HCT116 (cell line): Measurements from ENCODE around the gene PNPLA6. TPM values are rescaled to one million over a fixed set of nuclear protein-coding genes. Genes with fewer than 3 reads are reported as not detected.

Source experiments
- ATAC-seq: fragments of 200-7000 bp; cut with Tn5 transposase; 2 replicates; pipeline ENCODE4 v1.9.1; 2020; ENCODE audit warnings: mild to moderate bottlenecking, moderate library complexity
- BruUV-seq: library from RNA; stranded (reverse); fragments of 400-500 nt; replicated peaks from 2 replicates; lab custom pipeline; 2021; lab: Mats Ljungman, UMichigan
- CTCF ChIA-PET: fragments of 300-600 bp; sonication (Branson Sonifier 250); formaldehyde crosslinking; loops from one replicate; lab custom pipeline; 2021; ENCODE audit warnings: antibody characterized with exemption; lab: Charles Lee
- POLR2A ChIA-PET: fragments of 300-600, 350-600 bp; sonication (Branson Sonifier 250); formaldehyde crosslinking; loops from one replicate; lab custom pipeline; 2021; ENCODE audit warnings: antibody characterized with exemption; lab: Charles Lee
- RAD21 ChIA-PET, 2 experiments: fragments of 300-600 bp; sonication (Branson Sonifier 250); formaldehyde crosslinking; loops; one replicate each; lab custom pipeline; 2023; ENCODE audit warnings: low total read pairs in 2 of 2; ENCODE audit not compliant: uncharacterized antibody in 2 of 2, unreplicated experiment in 2 of 2, low non-redundant PET in 1 of 2; lab: Charles Lee
- DNase-seq: peaks from one replicate; pipeline ENCODE4 v3.0.0-alpha.2; 2010; ENCODE audit warnings: low read depth, low spot score
- H2AFZ ChIP-seq: fragments of 200-600 bp; shearing (Covaris generic), sonication (generic); 2 replicates; pipeline ENCODE4 v1.6.1; 2017; ENCODE audit warnings: low read depth, mixed run types, mixed read lengths, antibody characterized with exemption, low read length; ENCODE audit not compliant: poor library complexity, severe bottlenecking
- H3K27ac ChIP-seq: 2 replicates; pipeline ENCODE4 v1.5.1; 2012; ENCODE audit warnings: low read depth, low read length
- H3K27me3 ChIP-seq: fragments of 200-600 bp; sonication (generic); 2 replicates; pipeline ENCODE4 v1.6.1; 2016; ENCODE audit warnings: mixed run types, low read length, mixed read lengths; ENCODE audit not compliant: insufficient read depth
- H3K36me3 ChIP-seq, 2 experiments: fragments of 200-500 bp in 1 of 2; fragments of 200-600 bp in 1 of 2; sonication (Bioruptor generic) in 1 of 2; sonication (generic) in 1 of 2; 2 replicates each; pipeline versions ENCODE4 v1.5.1 to v1.6.1; 2014 to 2016; ENCODE audit warnings: low read length in 2 of 2, inconsistent platforms in 1 of 2, mixed read lengths in 1 of 2, mixed run types in 1 of 2; ENCODE audit not compliant: insufficient read depth in 2 of 2, control insufficient read depth in 1 of 2
- H3K4me1 ChIP-seq, 2 experiments: fragments of 200-600 bp in 1 of 2; sonication (generic) in 1 of 2; 2 replicates each; pipeline versions ENCODE4 v1.5.1 to v1.6.1; 2012 to 2017; ENCODE audit warnings: low read length in 2 of 2, inconsistent platforms in 1 of 2, mild to moderate bottlenecking in 1 of 2, mixed read lengths in 1 of 2, mixed run types in 1 of 2, moderate library complexity in 1 of 2; ENCODE audit not compliant: insufficient read depth in 2 of 2, control insufficient read depth in 1 of 2
- H3K4me2 ChIP-seq: fragments of 200-600 bp; sonication (generic); 2 replicates; pipeline ENCODE4 v1.6.1; 2017; ENCODE audit warnings: mixed run types, low read length, mixed read lengths
- H3K4me3 ChIP-seq, 2 experiments: fragments of 200-600 bp in 1 of 2; sonication (generic) in 1 of 2; replicated peaks in 1 of 2; 2 replicates each; pipeline ENCODE4 v1.5.1; 2011 to 2016; ENCODE audit warnings: low read length in 2 of 2, control low read depth in 1 of 2, low read depth in 1 of 2, mild to moderate bottlenecking in 1 of 2, mixed read lengths in 1 of 2, mixed run types in 1 of 2
- H3K79me2 ChIP-seq: fragments of 200-600 bp; sonication (generic); 2 replicates; pipeline ENCODE4 v1.6.1; 2017; ENCODE audit warnings: mild to moderate bottlenecking, mixed run types, low read length, moderate library complexity, mixed read lengths; ENCODE audit not compliant: insufficient read depth
- H3K9ac ChIP-seq: fragments of 200-600 bp; sonication (generic); 2 replicates; pipeline ENCODE4 v1.6.1; 2016; ENCODE audit warnings: low read length, mixed read lengths
- H3K9me2 ChIP-seq: fragments of 200-600 bp; sonication (generic), shearing (Covaris generic); 2 replicates; pipeline ENCODE4 v1.6.1; 2017; ENCODE audit warnings: mixed run types, mild to moderate bottlenecking, moderate library complexity; ENCODE audit not compliant: insufficient read depth
- H3K9me3 ChIP-seq, 2 experiments: fragments of 200-500 bp in 1 of 2; fragments of 200-600 bp in 1 of 2; sonication (Bioruptor generic) in 1 of 2; sonication (generic) in 1 of 2; 2 replicates each; pipeline ENCODE4 v1.6.1; 2014 to 2017; ENCODE audit warnings: low read length in 2 of 2, mixed read lengths in 2 of 2, inconsistent platforms in 1 of 2, low read depth in 1 of 2, mild to moderate bottlenecking in 1 of 2, mixed run types in 1 of 2, moderate library complexity in 1 of 2; ENCODE audit not compliant: control insufficient read depth in 1 of 2, insufficient read depth in 1 of 2
- H4K20me1 ChIP-seq: fragments of 200-600 bp; sonication (generic), shearing (Covaris generic); 2 replicates; pipeline ENCODE4 v1.6.1; 2017; ENCODE audit warnings: mixed run types, mild to moderate bottlenecking, moderate library complexity; ENCODE audit not compliant: insufficient read depth
- CEBPB ChIP-seq: IDR thresholded peaks from 2 replicates; pipeline ENCODE4 v1.6.1; 2012; ENCODE audit warnings: low read depth
- EGR1 ChIP-seq: IDR thresholded peaks from 2 replicates; pipeline ENCODE4 v1.6.1; 2012; ENCODE audit warnings: low read depth
- ELF1 ChIP-seq: IDR thresholded peaks from 2 replicates; pipeline ENCODE4 v1.6.1; 2012; ENCODE audit warnings: low read depth, borderline replicate concordance
- FOSL1 ChIP-seq: IDR thresholded peaks from 2 replicates; pipeline ENCODE4 v1.6.1; 2012; ENCODE audit warnings: low read depth
- POLR2A ChIP-seq: IDR thresholded peaks from 2 replicates; pipeline ENCODE4 v1.7.0; 2011; ENCODE audit warnings: borderline replicate concordance; ENCODE audit not compliant: insufficient read depth, insufficient read length; ENCODE audit errors: extremely low read depth
- POLR2AphosphoS5 ChIP-seq: IDR thresholded peaks from 2 replicates; pipeline ENCODE4 v1.6.1; 2011; ENCODE audit warnings: mild to moderate bottlenecking, low read depth, low read length, moderate library complexity
- RAD21 ChIP-seq: IDR thresholded peaks from 2 replicates; pipeline ENCODE4 v1.6.1; 2012; ENCODE audit warnings: low read depth, mild to moderate bottlenecking
- SIN3A ChIP-seq: IDR thresholded peaks from 2 replicates; pipeline ENCODE4 v1.6.1; 2012; ENCODE audit warnings: low read depth
- TCF7L2 ChIP-seq: IDR thresholded peaks from 2 replicates; pipeline ENCODE4 v1.7.0; 2011; ENCODE audit warnings: borderline replicate concordance, inconsistent platforms; ENCODE audit not compliant: insufficient read depth, insufficient read length; ENCODE audit errors: extremely low read depth
- YY1 ChIP-seq: IDR thresholded peaks from 2 replicates; pipeline ENCODE4 v1.6.1; 2011; ENCODE audit warnings: low read length, low read depth, moderate library complexity, mild to moderate bottlenecking; ENCODE audit not compliant: insufficient replicate concordance; ENCODE audit errors: extremely low read depth
- intact Hi-C: fragments of 100-400 bp; cut with micrococcal nuclease; formaldehyde crosslinking; loops from 2 replicates; pipeline ENCODE4 v1.10.0; 2022
- total RNA-seq: library from RNA; stranded (reverse); gene quantifications from one replicate; pipeline ENCODE4 v1.2.1, GENCODE V29; 2021; ENCODE audit not compliant: unreplicated experiment
- TF ChIP-seq, protein P1 (sequence below): IDR thresholded peaks from 2 replicates; pipeline ENCODE4 v1.6.1; 2011; ENCODE audit warnings: mild to moderate bottlenecking, low read length, moderate library complexity; ENCODE audit not compliant: insufficient replicate concordance; ENCODE audit errors: extremely low read depth
- TF ChIP-seq, protein P2 (sequence below): IDR thresholded peaks from 2 replicates; pipeline ENCODE4 v1.6.1; 2012

The PNPLA6 gene
- total RNA-seq, 1 experiment from 2014 or later: 159 TPM

DNA sequence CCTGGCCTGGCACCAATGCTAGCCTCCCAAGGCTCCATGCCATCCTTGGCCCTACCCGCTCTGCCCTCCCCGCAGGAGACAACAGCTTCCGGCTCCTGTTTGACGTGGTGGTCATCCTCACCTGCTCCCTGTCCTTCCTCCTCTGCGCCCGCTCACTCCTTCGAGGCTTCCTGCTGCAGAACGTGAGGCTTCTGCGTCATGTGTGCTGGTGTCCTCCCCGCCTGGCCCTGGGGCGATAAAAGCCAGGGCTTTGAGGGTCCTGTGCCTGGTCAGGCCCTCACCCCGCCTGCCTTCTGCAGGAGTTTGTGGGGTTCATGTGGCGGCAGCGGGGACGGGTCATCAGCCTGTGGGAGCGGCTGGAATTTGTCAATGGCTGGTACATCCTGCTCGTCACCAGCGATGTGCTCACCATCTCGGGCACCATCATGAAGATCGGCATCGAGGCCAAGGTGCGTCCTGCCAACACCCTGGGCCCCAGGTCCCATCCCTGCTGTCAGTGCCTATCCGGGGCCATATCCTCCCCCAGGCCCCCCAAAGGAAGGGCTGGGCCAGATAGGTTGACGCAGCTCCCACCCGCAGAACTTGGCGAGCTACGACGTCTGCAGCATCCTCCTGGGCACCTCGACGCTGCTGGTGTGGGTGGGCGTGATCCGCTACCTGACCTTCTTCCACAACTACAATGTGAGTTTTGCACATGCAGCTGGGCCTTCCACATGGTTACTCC is 6.8 kb upstream of the PNPLA6 start (continued):
- TF ChIP-seq, protein P1, sequence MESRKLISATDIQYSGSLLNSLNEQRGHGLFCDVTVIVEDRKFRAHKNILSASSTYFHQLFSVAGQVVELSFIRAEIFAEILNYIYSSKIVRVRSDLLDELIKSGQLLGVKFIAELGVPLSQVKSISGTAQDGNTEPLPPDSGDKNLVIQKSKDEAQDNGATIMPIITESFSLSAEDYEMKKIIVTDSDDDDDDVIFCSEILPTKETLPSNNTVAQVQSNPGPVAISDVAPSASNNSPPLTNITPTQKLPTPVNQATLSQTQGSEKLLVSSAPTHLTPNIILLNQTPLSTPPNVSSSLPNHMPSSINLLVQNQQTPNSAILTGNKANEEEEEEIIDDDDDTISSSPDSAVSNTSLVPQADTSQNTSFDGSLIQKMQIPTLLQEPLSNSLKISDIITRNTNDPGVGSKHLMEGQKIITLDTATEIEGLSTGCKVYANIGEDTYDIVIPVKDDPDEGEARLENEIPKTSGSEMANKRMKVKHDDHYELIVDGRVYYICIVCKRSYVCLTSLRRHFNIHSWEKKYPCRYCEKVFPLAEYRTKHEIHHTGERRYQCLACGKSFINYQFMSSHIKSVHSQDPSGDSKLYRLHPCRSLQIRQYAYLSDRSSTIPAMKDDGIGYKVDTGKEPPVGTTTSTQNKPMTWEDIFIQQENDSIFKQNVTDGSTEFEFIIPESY: no peak
- TF ChIP-seq ELF1: no peak
- TF ChIP-seq POLR2AphosphoS5: no peak
- TF ChIP-seq EGR1: no peak
- TF ChIP-seq, protein P2, sequence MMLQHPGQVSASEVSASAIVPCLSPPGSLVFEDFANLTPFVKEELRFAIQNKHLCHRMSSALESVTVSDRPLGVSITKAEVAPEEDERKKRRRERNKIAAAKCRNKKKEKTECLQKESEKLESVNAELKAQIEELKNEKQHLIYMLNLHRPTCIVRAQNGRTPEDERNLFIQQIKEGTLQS: no peak
- no peak for TF ChIP-seq RAD21
- no peak for TF ChIP-seq YY1
- no peak for TF ChIP-seq SIN3A
- no peak for TF ChIP-seq TCF7L2
- TF ChIP-seq FOSL1: no peak
- TF ChIP-seq POLR2A: no peak
- TF ChIP-seq CEBPB: no peak
- TF ChIP-seq, all 23 proteins: peak for 0

DNA sequence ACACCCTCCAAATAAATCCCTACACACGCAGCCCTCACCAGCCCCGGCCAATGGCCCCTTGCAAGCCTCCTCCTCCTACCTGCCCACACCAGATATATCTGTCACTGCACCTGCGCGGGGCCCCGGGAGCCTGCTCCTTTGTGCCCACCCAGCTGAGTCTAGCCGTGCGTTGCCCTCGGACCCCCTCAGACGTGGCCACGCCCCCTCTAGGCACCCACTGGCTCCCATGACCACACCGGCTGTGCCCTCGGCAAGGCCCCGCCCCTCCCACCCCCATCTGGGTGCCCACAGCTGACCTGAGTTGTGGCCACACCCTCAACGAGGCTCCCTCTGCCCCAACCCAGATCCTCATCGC is 6.3 kb upstream of the PNPLA6 start:
- H3K36me3 ChIP-seq: no peaks in the 10 kb centered on the region
- H3K4me2 ChIP-seq: no peak overlapping the region
- no peaks in the 10 kb centered on the region for H4K20me1 ChIP-seq
- no peaks in the 10 kb centered on the region for H3K9me3 ChIP-seq
- DNase-seq: no peak
- POLR2A ChIA-PET: no interaction called here
- intact Hi-C loops: no loop called here
- CTCF ChIA-PET: no interaction called here
- BruUV-seq: no TSS peak
- no peaks in the 10 kb centered on the region for H3K27me3 ChIP-seq
- no peaks in the 10 kb centered on the region for H3K9me2 ChIP-seq
- H2AFZ ChIP-seq: no peak overlapping the region
- no peaks in the 10 kb centered on the region for H3K79me2 ChIP-seq
- RAD21 ChIA-PET: no interaction called here
- no peak for ATAC-seq
- no peak overlapping the region for H3K9ac ChIP-seq
- TF ChIP-seq, protein P1: no peak
- TF ChIP-seq YY1 (no peak), EGR1 (no peak), ELF1 (no peak), FOSL1 (no peak), POLR2AphosphoS5 (no peak), TCF7L2 (no peak), POLR2A (no peak), CEBPB (no peak)
- TF ChIP-seq, all 23 proteins: peak for 0
- Histone ChIP-seq H3K27ac (no peak overlapping the region), H3K4me1 (peaks cover 4 to 13% of the 10 kb centered on the region in 2 experiments; a peak in 2 of 4 replicates), H3K4me3 (no peak overlapping the region)
